Muscle layer of colon (tissue), 2 donors: ENCODE results near the gene SLC22A31.

Experiments used
- H3K27ac ChIP-seq: one replicate; pipeline ENCODE4 v1.7.0; 2013; ENCODE audit warnings: low read depth, mild to moderate bottlenecking, low read length, moderate library complexity
- H3K27me3 ChIP-seq, 2 donors: one replicate each; pipeline ENCODE4 v1.7.0; 2013; ENCODE audit warnings: low read length in 2 of 2, mild to moderate bottlenecking in 2 of 2; ENCODE audit not compliant: insufficient read depth in 2 of 2, control insufficient read depth in 1 of 2
- H3K36me3 ChIP-seq: one replicate; pipeline ENCODE4 v1.7.0; 2013; ENCODE audit warnings: mild to moderate bottlenecking, low read length; ENCODE audit not compliant: insufficient read depth
- H3K4me1 ChIP-seq: one replicate; pipeline ENCODE4 v1.7.0; 2013; ENCODE audit warnings: mild to moderate bottlenecking, low read length; ENCODE audit not compliant: insufficient read depth
- H3K4me3 ChIP-seq, 2 donors: one replicate each; pipeline ENCODE4 v1.7.0; 2013; ENCODE audit warnings: low read length in 2 of 2, low read depth in 1 of 2, mild to moderate bottlenecking in 1 of 2, moderate library complexity in 1 of 2
- H3K9ac ChIP-seq: one replicate; pipeline ENCODE4 v1.7.0; 2013; ENCODE audit warnings: low read length
- H3K9me3 ChIP-seq: one replicate; pipeline ENCODE4 v1.7.0; 2013; ENCODE audit warnings: mild to moderate bottlenecking, low read length
- donor health status: abdominal sarcoma.
- donor health status: Adenocarcinoma of cecum.

The SLC22A31 gene

GRCh38 chr16:89174055-89174827 lies 26.1 kb downstream of the SLC22A31 start:
- no peak overlapping the region for H3K9ac ChIP-seq
- H3K27me3 ChIP-seq, result peaks cover 18 to 70% of the 10 kb centered on the region in 2 donors
- H3K4me1 ChIP-seq, result peaks cover 4% of the 10 kb centered on the region
- H3K36me3 ChIP-seq, result no peaks in the 10 kb centered on the region
- H3K9me3 ChIP-seq, result no peaks in the 10 kb centered on the region
- no peak overlapping the region for H3K4me3 ChIP-seq
- H3K27ac ChIP-seq, result no peak overlapping the region

DNA sequence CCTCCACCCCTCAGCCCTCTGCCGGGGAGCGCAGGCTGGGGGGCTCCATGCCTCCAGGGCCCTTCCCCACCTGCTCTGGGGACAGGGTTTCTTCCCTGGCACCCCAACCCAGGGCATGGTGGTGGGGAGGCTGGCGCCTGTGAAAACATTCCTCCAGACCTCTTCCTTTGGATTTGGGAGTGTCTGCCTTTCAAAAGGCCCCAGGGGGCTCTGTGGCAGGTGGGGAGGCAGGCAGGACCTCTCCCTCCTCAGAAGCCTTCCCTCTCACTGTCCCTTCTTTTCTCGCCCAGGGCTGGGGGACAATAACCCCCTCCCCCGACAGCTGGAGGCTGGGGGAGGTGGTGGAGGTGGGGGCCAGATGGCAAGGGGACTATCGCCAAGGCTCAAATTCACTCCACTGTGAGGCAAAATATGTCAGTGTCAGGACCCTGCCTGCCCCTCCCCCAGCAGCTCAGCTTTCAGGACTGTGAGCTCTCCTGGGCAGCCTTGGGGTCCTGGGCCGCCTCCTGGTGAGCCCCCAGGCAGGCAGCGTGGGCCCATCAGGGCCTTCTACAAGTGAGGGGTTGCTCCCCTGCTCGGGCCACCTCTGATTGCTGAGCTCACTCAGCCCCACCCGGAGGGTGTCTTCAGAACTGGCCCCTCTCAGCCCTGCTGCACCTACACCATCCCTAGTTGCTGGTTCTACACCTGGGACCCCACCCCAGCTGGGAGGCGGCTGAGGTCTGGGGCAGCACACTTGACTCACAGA lies 27.0 kb downstream of the SLC22A31 start:
- peaks cover 24 to 73% of the 10 kb centered on the region in 2 donors for H3K27me3 ChIP-seq
- H3K9ac ChIP-seq, result no peak overlapping the region
- no peak overlapping the region for H3K4me3 ChIP-seq
- H3K36me3 ChIP-seq, result no peaks in the 10 kb centered on the region
- H3K9me3 ChIP-seq, result no peaks in the 10 kb centered on the region
- peaks cover 4% of the 10 kb centered on the region for H3K4me1 ChIP-seq
- no peak overlapping the region for H3K27ac ChIP-seq

DNA sequence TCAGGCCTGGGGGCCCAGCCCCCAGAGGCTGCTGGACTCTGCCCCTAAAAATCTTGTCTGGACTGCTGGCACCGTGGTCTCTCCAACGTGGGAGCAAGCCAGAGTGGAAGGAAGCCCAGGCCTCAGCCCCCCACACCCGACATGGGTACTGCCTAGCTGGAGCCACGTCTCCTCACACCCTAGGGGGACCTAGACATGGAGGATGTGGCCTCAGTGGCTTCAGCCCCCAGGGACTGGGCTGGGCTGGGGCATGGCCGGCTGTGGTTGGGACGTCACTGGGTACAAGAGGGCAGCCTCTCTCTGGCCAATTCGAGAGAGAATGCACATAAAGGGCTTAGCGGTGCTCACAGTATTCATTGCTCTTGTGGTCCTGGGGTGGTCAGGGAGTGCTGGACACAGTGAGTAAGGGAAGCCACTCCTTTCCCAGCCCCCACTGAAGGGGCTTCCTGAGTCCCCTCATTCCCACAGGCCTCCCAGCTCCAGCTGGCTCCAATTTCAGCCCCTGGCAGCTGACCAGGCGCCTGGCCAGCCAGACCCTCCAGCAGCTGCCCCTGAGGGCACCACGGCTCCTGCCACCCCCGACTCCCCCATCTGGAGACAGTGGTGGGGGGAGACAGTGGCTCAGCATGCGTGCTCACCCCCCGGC lies 27.7 kb downstream of the SLC22A31 start:
- H3K36me3 ChIP-seq, result no peaks in the 10 kb centered on the region
- peaks cover 30 to 73% of the 10 kb centered on the region in 2 donors for H3K27me3 ChIP-seq
- no peak overlapping the region for H3K27ac ChIP-seq
- peaks cover 4% of the 10 kb centered on the region for H3K4me1 ChIP-seq
- no peak overlapping the region for H3K9ac ChIP-seq
- no peak overlapping the region for H3K4me3 ChIP-seq
- H3K9me3 ChIP-seq, result no peaks in the 10 kb centered on the region

DNA sequence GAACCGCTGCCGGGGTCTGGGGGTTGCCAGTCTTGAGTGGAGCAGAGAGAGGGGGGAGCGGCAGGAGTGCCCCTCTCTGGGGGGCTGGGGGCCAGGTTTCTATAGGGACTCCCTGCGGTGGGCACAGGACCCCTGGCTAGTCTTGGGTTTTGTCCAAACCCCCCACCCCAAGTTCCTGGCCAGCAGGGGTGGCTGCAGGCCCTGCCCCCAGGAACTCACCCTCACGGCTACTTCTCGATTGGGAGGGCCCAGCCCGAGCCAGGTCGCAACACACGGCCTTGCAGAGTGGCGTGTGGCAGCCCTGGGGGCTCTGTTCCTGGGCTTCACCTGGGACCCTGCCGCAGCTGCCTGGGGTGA lies 28.2 kb downstream of the SLC22A31 start:
- no peak overlapping the region for H3K9ac ChIP-seq
- H3K36me3 ChIP-seq, result no peaks in the 10 kb centered on the region
- H3K9me3 ChIP-seq, result no peaks in the 10 kb centered on the region
- peaks cover 30 to 73% of the 10 kb centered on the region in 2 donors for H3K27me3 ChIP-seq
- peaks cover 4% of the 10 kb centered on the region for H3K4me1 ChIP-seq
- no peak overlapping the region for H3K27ac ChIP-seq
- H3K4me3 ChIP-seq, result no peak overlapping the region

GRCh38 chr16:89171216-89172170 lies 28.8 kb downstream of the SLC22A31 start, which contains the start of gene CDH15:
Gene CDH15 (plus strand): TSS chr16:89171748. CDS start chr16:89171832, 84 bp downstream.
- Histone ChIP-seq H3K27me3 (peaks cover 30 to 78% of the 10 kb centered on the region in 2 donors), H3K9me3 (no peaks in the 10 kb centered on the region), H3K4me1 (peaks cover 4% of the 10 kb centered on the region), H3K27ac (no peak within 1 kb of the TSS), H3K4me3 (peak within 1 kb of the TSS in 1 of 2 donors; percentile 20), H3K9ac (no peak within 1 kb of the TSS), H3K36me3 (no peaks in the 10 kb centered on the region)

DNA sequence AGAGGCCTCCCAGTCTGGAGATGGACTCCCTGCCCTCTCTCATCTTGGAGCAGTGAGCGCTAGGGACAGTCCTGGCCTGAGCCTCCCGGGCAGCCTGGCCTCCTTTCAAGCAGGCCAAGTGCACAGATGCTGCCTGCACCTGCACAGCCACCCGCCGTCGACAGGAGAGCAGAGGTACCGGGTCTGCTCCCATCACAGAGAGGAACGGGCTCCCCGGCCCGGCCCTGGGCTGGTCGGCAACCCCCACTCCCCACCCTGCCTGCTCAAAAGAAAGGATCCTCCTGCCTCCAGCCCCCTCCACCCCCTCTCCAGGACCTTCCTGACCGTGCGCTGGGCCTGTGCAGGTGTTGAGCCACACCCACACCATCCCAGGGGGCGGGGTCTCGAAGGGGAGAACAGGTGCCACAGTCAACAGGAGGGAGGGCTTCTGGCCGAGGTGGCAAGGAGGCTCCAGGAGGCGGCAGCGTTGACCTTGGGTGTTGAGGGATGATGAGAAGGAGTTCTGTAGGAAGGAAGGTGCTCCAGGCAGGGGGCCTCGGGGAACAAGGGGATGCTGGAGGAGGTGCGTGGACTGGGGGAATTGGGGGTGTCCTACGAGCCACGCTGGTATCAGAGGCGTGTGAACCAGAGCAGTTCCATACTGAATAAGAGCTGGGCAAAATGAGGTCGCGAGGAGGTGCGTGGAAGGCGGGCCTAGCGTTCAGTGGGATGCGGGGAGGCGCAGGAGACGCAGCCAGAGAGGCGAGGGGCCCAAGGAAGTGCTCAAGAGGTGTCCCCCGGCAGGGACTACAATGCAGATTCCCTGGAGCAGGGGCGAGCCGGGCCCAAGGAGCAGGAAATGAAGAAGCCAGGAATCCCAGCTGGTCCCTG lies 29.8 kb downstream of the SLC22A31 start:
- H3K27ac ChIP-seq, result no peak overlapping the region
- peak overlapping the region in 1 of 2 donors; percentile 20 for H3K4me3 ChIP-seq
- H3K4me1 ChIP-seq, result peaks cover 4% of the 10 kb centered on the region
- H3K9ac ChIP-seq, result no peak overlapping the region
- no peaks in the 10 kb centered on the region for H3K36me3 ChIP-seq
- peaks cover 30 to 74% of the 10 kb centered on the region in 2 donors for H3K27me3 ChIP-seq
- H3K9me3 ChIP-seq, result no peaks in the 10 kb centered on the region

- Histone ChIP-seq H3K36me3 (no peaks in the 10 kb centered on the region), H3K4me1 (peaks cover 4% of the 10 kb centered on the region), H3K4me3 (no peak overlapping the region), H3K9me3 (no peaks in the 10 kb centered on the region), H3K27me3 (peaks cover 30 to 83% of the 10 kb centered on the region in 2 donors), H3K9ac (no peak overlapping the region), H3K27ac (no peak overlapping the region)
These were observed 30.6 kb downstream of the SLC22A31 start for GRCh38 chr16:89169778-89170177.

- H3K36me3 ChIP-seq, result no peaks in the 10 kb centered on the region
- no peaks in the 10 kb centered on the region for H3K9me3 ChIP-seq
- no peak overlapping the region for H3K4me3 ChIP-seq
- peaks cover 4% of the 10 kb centered on the region for H3K4me1 ChIP-seq
- H3K9ac ChIP-seq, result no peak overlapping the region
- peaks cover 30 to 87% of the 10 kb centered on the region in 2 donors for H3K27me3 ChIP-seq
- no peak overlapping the region for H3K27ac ChIP-seq
These were observed 31.8 kb downstream of the SLC22A31 start for GRCh38 chr16:89168381-89169189.

- no peak overlapping the region for H3K27ac ChIP-seq
- no peaks in the 10 kb centered on the region for H3K9me3 ChIP-seq
- H3K4me3 ChIP-seq, result no peak overlapping the region
- H3K36me3 ChIP-seq, result no peaks in the 10 kb centered on the region
- H3K9ac ChIP-seq, result no peak overlapping the region
- peaks cover 30 to 76% of the 10 kb centered on the region in 2 donors for H3K27me3 ChIP-seq
- H3K4me1 ChIP-seq, result peaks cover 4% of the 10 kb centered on the region
These were observed 32.9 kb downstream of the SLC22A31 start for GRCh38 chr16:89167425-89167941.
